T-helper 1 cell treated with Interleukin-12 subunit alpha and Interleukin-12 subunit beta and Interleukin-4 antibody, amounts not matched to agents 30 ng/mL and 1 ng/mL, for 36 hours (primary cell): ENCODE measurements around the gene PHYKPL. TPM values are rescaled to one million over a fixed set of nuclear protein-coding genes. Genes with fewer than 3 reads are reported as not detected.
"Not testable (repeated sequence)": the region's sequence is repeated elsewhere in the genome, so short reads cannot be mapped to it uniquely, and the experiment has no call there.

Source experiments
- intact Hi-C: fragments of 100-400 bp; cut with micrococcal nuclease; formaldehyde crosslinking; loops from one replicate; pipeline ENCODE4 v1.15.1; 2024
- total RNA-seq: library from RNA; stranded (reverse); gene quantifications from 2 replicates; pipeline ENCODE4 v1.2.3, GENCODE V29; 2022

The PHYKPL gene
- total RNA-seq, 1 donor from 2014 or later = 182 TPM

DNA sequence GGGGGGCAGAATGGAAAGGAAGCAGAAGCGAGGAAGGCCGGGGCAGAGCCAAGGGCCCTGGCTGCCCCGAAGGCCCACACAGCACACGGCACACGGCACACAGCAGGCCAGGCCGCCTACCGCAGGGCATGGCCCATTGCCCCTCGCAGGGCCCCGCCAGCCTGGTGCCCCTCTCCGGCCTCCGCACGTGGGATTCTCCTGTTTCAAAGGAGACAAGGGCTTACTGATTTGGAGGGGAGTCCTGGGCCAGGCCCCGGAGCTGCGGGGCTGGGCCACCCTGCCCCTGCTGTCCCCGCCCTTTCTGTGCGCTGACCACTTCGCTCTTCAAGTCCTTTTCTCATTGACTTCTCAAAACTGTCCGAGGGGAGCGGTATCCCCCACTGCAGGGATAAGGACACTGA is 7.7 kb upstream of the PHYKPL start:
- intact Hi-C loops = no loop called here

DNA sequence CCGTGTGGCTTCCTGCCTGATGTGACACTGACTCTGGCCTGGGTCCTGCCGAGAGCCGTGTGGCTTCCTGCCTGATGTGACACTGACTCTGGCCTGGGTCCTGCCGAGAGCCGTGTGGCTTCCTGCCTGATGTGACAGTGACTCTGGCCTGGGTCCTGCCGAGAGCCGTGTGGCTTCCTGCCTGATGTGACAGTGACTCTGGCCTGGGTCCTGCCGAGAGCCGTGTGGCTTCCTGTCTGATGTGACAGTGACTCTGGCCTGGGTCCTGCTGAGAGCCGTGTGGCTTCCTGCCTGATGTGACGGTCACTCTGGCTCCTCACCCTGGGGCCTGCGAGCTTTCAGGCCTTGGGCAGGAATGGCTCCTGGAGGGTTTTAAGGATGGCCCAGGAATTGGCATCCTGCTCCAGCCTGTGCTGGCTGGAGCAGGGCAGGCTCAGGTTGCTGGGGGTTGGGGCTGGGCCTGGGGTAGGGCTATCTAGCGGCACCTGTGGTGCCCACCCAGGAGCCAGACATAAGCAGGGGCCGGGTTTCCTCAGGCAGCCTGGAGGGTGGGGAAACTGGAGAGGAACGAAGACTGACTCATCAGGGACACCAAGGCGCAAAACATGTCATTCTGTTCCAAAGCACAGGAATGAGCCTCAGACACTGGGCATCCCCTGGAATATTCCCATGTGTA is 7.2 kb upstream of the PHYKPL start:
- intact Hi-C loops = loop anchor here (5.0 to 10.0 kb wide), 2 partner anchors 598 to 1465 kb away; no protein-coding TSS in a partner anchor

DNA sequence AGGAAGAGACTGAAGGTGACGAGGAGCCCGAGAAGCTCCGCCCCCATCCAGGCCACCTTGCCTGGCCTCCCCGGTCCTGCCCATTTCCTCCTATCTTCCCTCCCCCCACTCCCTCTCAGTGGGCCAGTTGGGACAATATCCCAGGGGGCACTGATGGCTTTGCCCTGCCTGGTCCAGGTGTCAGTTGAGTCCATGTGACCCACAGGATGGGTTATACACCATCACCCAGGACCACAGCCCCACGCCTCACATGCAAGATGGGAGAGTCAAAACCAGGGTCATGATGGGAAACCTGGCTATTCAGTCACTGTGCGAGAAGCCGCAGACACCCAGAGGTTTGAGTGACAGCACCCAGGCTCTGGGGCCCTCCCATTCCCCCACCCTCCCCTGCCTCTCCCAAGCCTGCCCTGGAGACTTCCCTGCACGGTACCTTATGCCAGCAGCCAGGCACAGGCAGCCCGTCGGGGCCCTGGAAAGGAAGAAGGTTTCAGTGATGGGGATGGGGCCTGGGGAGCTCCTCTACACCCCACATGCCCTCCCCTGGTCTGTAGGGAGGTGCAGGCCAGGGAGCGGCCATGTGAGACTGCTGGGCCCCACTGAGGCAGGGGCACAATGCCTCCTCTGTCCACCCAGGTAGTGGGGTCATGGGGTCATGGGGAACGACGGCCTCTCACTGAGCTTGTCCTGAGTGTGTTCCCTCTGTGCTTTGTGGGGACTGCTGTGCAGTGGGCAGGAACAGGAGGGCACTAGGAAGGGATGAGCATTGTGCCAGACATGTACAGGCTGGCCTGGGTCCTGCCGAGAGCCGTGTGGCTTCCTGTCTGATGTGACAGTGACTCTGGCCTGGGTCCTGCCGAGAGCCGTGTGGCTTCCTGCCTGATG is 6.3 kb upstream of the PHYKPL start:
- intact Hi-C loops = loop anchor here (5.0 to 10.0 kb wide), 2 partner anchors 598 to 1466 kb away; no protein-coding TSS in a partner anchor

DNA sequence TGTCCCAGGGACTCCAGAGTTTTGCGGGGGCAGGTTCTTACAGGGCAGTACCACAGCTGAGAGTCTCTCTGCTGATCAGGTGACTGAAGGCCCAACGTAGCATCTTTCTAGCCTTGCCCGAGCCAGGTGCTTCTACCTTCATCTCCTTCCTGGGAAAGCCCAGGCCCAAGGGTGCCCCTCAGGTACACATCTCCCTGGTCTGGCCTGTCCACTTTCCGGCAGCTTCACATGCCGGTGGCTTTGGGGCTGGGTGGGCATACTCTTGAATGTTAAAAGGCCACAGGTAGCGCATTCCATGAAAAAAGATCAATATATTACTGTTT is 5.7 kb upstream of the PHYKPL start:
- intact Hi-C loops = loop anchor here (5.0 to 10.0 kb wide), 2 partner anchors 599 to 1467 kb away; no protein-coding TSS in a partner anchor

DNA sequence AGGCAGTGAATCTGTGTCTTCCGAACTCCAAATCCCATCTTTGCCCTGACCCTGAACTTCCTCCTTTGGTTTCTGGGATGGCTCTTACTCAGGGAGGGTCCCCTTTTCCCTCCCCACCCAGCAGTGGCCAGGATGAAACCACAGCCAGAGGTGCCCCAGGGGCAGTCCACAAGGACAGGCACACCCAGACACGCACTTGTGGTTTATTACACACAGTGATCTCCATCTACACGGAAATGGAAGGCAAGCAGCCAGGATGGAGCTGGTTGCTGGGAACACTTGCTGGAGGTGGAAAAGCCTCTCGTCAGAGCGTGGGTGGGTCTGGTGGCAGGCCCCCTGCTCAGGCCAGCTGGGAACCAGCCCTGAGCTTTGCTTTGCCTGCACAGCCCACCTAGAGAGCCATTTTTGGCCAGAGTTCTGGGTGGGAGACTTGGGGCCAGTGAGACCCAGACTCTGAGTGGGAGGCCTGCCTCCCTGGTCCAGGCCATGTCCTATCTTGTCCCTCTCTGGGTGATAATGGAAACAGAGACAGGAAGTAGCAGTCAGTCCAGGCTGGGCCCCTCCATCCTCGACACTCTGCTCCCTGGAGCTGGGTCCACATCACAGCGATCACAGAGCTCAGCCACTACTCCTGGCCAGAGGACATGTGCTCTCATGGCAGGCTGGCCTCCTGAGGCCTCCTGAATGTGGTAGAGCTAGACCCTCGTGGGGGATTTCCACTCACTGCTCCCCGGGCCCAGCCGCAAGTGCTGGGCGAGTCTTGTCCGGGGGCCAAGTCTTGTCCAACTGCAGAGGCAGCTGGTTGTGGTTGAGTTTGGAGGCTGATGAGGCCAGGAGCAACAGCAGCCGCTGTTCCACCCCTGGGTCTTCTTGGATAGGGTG is 5.1 kb upstream of the PHYKPL start:
- intact Hi-C loops = loop anchor here (5.0 to 10.0 kb wide), 2 partner anchors 600 to 1467 kb away; no protein-coding TSS in a partner anchor

DNA sequence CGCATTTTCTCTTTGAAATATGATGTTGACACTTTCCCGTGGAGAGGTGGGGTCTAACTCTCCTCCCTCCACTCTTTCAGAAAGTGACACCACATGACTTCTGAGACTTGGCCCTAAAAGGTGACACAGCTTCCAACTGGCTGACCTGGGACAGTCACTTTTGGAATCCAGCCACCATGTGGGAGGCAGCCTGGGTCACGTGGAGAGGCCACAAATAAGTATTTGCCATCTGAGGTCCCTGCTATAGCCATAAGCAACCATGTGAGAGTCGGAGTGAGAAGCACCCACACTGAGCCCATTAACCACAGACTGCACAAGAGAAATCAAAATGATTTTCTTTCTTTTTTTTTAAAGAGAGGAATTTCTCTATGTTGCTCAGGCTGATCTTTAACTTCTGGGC is 4.1 kb upstream of the PHYKPL start:
- intact Hi-C loops = loop anchor here (5.0 to 10.0 kb wide), 2 partner anchors 601 to 1468 kb away; no protein-coding TSS in a partner anchor

- intact Hi-C loops = loop anchor here (5.0 to 10.0 kb wide), 2 partner anchors 601 to 1469 kb away; no protein-coding TSS in a partner anchor
Measured at GRCh38 chr5:178236126-178236525, 3.5 kb upstream of the PHYKPL start.

DNA sequence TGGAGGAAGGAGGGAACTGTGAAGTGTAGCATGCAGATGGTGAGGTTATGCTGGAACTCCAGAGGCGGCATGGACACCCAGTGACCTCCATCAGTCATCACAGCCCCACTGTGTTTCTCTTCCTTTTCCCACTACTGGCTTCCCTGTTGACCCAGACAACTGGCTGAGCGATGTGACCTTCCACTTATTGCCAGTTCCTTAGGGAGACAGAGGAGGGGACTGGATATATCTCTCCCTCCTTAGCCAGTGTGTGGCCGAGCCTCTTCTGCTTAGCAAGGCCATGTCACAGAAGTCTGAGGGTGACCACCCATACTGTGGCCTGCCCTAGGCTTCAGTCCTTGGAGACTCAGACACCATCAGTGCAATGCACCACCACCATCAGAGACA is 3.0 kb upstream of the PHYKPL start:
- intact Hi-C loops = loop anchor here (1.0 to 10.0 kb wide), 6 partner anchors 316 to 1469 kb away; partner anchors contain the start of genes COL23A1 and ZNF354A

DNA sequence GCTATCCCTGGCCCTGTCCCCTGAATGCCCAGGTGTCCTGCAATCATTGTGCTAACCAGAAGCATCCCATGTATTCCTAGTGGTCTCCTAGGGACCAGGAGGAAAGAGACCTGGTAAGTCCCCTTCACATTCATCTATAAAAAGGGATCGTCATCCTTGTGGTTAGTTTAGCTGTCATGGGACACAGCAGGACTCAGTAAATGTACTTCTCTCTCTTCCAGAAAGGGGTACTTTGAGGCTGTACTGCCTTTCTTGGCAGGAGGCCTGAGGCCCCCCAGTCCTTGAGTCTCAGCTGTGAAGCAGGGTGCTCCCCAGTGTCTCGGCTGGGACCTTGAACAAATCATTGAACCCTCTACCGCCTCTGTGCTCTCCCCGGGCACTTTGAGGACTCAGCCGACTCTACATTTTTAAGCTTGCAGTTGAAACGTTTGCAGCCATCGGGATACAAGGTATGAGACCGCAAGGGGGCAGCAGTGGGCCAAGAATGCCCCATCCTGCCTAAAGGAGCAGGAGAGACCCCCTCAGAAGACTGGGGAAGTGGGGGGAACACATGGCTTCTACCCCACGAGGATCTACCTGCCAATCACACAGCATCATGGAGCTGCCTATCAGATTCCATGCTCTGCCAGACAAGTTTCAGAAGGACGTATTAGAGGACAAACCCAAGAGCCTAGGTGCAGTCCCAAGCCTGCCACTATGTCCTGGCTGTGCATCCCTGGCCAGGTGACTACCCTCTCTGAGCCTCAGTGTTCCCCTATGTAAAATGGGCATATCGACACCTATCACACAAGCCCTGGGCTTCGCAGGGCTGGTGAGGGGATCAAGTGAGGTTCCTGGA is 2.4 kb upstream of the PHYKPL start:
- intact Hi-C loops = loop anchor here (1.0 to 10.0 kb wide), 9 partner anchors 316 to 1470 kb away; partner anchors contain the start of genes COL23A1, HNRNPH1, ZNF354A and ZNF354B

GRCh38 chr5:178234121-178234749 is 1.6 kb upstream of the PHYKPL start:
- intact Hi-C loops = loop anchor here (2.0 to 10.0 kb wide), 5 partner anchors 623 to 1471 kb away; partner anchors contain the start of genes HNRNPH1, ZNF354B and ZNF879

- intact Hi-C loops = loop anchor here (1.0 to 10.0 kb wide), 8 partner anchors 8 to 1472 kb away; partner anchors contain the start of genes CLK4, HNRNPAB, HNRNPH1 and ZNF354B
Measured at GRCh38 chr5:178232920-178233429, 373 bp upstream of the PHYKPL start.

- intact Hi-C loops = loop anchor here (1.0 to 10.0 kb wide), 8 partner anchors 10 to 1473 kb away; partner anchors contain the start of genes CLK4, HNRNPAB, HNRNPH1 and ZNF354B
Measured at GRCh38 chr5:178231539-178232123, 971 bp downstream of the PHYKPL start.

GRCh38 chr5:178230879-178231538 is 1.6 kb downstream of the PHYKPL start:
- intact Hi-C loops = loop anchor here (5.0 to 10.0 kb wide), 4 partner anchors 626 to 1474 kb away; partner anchors contain the start of genes HNRNPH1, ZNF354B and ZNF879

DNA sequence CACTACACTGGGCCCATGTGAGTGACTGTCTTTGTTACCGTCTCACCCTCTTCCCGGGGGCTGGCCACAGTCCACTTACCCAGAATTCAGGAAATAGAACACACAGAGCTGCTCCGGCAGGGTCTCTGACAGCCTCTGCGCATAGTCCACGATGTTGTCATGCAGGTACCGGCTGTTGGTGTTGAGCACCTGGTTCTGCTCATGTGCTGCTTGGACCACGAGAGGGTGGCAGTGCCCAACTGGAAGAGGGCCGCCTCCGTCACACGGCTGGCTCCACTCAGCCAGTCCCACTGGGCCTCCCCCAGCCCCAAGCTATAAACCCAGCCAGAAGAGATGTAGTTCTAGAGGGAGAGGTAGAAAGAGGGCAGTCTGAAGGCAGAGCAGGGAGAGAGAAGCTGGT is 2.7 kb downstream of the PHYKPL start:
- intact Hi-C loops = loop anchor here (5.0 to 10.0 kb wide), 4 partner anchors 627 to 1475 kb away; partner anchors contain the start of genes HNRNPH1, ZNF354B and ZNF879

DNA sequence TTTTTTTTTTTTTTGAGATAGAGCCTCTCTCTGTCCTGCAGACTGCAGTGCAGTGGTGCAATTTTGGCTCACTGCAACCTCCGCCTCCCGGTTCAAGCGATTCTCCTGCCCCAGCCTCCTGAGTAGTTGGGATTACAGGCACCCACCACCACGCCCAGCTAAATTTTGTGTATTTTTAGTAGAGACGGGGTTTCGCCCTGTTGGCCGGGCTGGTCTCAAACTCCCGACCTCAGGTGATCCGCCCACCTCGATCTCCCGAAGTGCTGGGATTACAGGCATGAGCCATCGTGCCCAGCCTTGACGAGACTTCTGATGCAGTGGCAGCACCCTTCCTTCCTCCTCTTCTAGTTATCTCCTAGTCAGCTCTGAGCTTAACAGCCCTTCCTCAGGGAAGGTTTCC is 3.5 kb downstream of the PHYKPL start:
- intact Hi-C loops = not testable (repeated sequence)

DNA sequence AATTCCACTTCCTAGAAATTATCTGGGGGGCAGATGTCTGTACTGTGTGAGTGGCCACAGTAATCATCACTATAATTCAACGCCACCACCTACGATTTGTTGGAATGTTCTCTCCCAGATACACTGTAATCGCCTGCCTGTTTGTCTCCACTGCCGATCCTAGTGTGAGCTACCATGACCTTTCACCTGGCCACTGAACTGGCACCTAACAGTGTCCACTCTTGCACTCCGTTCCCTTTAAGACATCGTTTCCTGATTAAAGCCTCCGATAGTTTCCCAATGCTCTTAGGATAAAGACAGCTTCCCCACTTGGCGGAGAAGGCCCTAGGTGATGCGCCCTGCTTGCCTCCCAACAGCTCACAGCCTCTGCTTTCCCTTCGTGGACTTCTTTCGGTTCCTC is 4.0 kb downstream of the PHYKPL start:
- intact Hi-C loops = no loop called here

DNA sequence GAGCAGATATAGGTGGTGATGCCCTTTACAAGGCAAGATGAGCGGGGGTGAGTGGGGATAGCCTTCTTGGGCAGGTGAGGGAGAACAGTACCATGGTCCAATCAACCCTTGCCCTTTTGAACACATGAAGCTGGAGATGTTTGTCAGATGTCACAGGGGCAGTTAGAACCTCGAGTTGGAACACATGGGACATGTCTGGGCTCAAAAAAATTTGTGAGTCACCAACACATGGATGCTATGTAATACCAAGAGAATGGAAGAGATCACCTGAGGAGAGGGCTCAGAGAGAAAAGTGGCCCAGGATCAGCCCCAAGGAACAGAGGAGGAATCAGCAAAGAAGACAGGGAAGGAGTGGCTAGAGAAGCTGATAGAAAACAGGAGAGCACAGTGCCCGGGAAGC is 4.7 kb downstream of the PHYKPL start:
- intact Hi-C loops = no loop called here

- intact Hi-C loops = no loop called here
Measured at GRCh38 chr5:178227138-178227659, 5.4 kb downstream of the PHYKPL start.
